HUES64 (cell line): ENCODE data around the gene AHCYL1.

Experiments used
- H3K27ac ChIP-seq: 2 replicates; pipeline ENCODE4 v1.7.0; 2013; ENCODE audit warnings: low read depth, low read length, inconsistent platforms
- H3K27me3 ChIP-seq: 2 replicates; pipeline ENCODE4 v1.6.1; 2013; ENCODE audit warnings: mild to moderate bottlenecking, low read length; ENCODE audit not compliant: insufficient read depth
- H3K36me3 ChIP-seq: 2 replicates; pipeline ENCODE4 v1.6.1; 2013; ENCODE audit warnings: mild to moderate bottlenecking, low read length; ENCODE audit not compliant: insufficient read depth
- H3K4me1 ChIP-seq: 2 replicates; pipeline ENCODE4 v1.6.1; 2013; ENCODE audit warnings: mild to moderate bottlenecking, low read length, moderate library complexity; ENCODE audit not compliant: insufficient read depth
- H3K4me3 ChIP-seq: 2 replicates; pipeline ENCODE4 v1.5.1; 2013; ENCODE audit warnings: mild to moderate bottlenecking, low read length, moderate library complexity
- H3K9ac ChIP-seq: 2 replicates; pipeline ENCODE4 v1.6.1; 2013; ENCODE audit warnings: mild to moderate bottlenecking, low read depth, low read length
- H3K9me3 ChIP-seq: 2 replicates; pipeline ENCODE4 v1.6.1; 2013; ENCODE audit warnings: low read depth, low read length; ENCODE audit not compliant: insufficient read depth
- WGBS: fragments of 150-250, 120-280 bp; methylation state at CpG from one replicate; pipeline ENCODE4 v1.1.7; 2013; ENCODE audit warnings: missing lambda C conversion rate; 5-methylcytosine and 5-hydroxymethylcytosine counted together

The AHCYL1 gene

DNA sequence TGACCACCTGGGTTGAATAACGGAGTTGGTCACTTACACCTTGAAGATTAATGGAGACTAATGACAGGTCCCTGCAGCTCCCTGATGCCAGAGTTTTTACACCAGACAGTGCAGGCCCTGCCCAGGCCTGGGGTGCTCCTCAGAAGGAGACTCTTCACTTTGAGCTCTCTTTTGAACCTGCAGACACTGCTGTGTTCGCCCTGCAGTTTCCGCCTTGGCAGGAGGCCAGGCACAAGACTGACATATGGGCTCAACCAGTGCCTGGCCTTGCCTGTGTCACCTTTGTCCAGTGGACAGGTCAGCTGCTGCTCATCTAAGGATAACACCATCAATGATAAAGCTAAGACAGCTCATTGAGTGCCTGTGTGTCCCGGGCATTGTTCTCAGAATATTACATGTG lies 55.1 kb downstream of the AHCYL1 start:
- H3K36me3 ChIP-seq = peaks cover 80% of the 10 kb centered on the region
- H3K4me1 ChIP-seq = peaks cover 5% of the 10 kb centered on the region; the same call in 1 of the 2 replicates
- H3K27ac ChIP-seq = no peak overlapping the region
- no peaks in the 10 kb centered on the region for H3K9me3 ChIP-seq
- no peak overlapping the region for H3K4me3 ChIP-seq
- H3K9ac ChIP-seq = no peak overlapping the region
- H3K27me3 ChIP-seq = no peaks in the 10 kb centered on the region
- WGBS = 95% methylated on average over 4 of the region's 4 CpGs

DNA sequence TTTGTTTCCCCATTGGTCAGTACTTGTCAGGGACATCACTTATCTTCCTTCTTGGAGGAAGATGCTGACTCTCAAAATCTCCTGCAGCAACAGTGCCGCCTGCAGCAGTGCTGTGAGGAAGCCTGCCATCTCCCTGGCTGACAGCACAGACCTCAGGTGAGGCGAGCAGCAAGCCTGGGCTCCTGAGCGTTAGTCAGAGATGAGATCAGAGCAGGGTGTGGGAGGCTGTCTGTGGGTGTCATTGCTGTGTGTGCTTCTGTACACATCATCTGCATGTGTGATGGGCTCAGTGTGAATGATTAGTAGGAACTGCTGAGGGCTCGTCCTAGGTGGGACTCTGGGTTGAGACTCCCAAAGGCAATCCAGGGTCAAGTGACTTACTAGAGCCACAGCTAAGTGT lies 56.0 kb downstream of the AHCYL1 start:
- Histone ChIP-seq H3K9me3 (no peaks in the 10 kb centered on the region), H3K36me3 (peaks cover 89% of the 10 kb centered on the region), H3K4me1 (peaks cover 4% of the 10 kb centered on the region; the same call in 1 of the 2 replicates), H3K27ac (no peak overlapping the region), H3K27me3 (no peaks in the 10 kb centered on the region), H3K4me3 (no peak overlapping the region), H3K9ac (no peak overlapping the region)
- 94% methylated on average over 4 of the region's 4 CpGs for WGBS

DNA sequence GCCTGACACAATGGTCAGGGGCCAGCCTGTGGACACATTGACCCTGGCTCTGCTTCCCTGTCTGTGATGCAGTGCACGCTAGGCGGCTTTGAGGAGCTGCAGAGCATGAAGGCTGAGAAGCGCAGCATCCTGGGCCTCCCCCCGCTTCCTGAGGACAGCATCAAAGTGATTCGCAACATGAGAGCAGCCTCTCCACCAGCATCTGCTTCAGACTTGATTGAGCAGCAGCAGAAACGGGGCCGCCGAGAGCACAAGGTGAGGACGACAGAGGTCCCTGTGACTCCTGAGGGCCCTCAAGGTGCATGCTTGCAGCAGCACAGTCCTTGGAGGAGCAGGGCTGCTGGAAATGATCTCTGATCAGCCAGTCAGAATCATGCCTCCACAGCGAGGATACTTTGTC lies 58.5 kb downstream of the AHCYL1 start:
- H3K9ac ChIP-seq = no peak overlapping the region
- H3K36me3 ChIP-seq = peaks cover 98% of the 10 kb centered on the region
- no peaks in the 10 kb centered on the region for H3K4me1 ChIP-seq
- H3K9me3 ChIP-seq = no peaks in the 10 kb centered on the region
- no peak overlapping the region for H3K27ac ChIP-seq
- no peak overlapping the region for H3K4me3 ChIP-seq
- H3K27me3 ChIP-seq = no peaks in the 10 kb centered on the region
- 96% methylated on average over 10 of the region's 10 CpGs for WGBS

DNA sequence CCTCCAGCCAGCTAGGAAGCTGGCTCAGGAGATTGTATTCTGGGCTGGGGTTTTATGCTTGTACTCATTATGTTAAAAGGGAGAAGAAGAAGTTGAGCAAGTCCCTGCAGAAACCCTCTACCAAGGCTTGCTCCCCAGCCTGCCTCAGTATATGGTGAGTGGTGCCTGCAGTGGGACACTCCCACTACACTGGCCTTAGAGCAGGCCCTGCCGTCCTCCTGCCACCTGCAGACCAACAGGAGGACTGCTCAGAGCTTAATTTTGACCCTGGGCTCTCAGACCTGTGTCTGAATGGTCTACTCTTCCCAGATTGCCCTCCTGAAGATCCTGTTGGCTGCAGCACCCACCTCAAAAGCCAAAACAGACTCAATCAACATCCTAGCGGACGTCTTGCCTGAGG lies 62.9 kb downstream of the AHCYL1 start:
- no peak overlapping the region for H3K27ac ChIP-seq

DNA sequence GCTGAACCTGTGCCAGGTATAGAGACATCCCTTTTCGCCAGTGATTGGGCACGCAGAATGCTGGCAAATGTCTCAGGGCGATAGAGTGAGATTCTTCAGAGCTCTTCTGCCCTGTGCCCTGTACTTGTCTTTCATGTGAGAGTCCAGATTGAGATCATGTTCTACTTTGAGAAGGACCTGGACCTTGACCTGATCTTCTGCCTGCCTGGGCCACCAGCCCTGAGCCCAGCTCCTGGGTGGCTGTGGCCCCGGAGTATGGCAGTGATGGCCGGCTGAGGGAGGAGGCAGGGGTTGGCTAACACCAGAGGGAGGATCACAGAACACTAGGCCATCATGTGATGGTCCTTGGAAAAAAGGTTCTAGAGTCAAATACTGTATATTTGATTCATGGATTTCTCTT lies 63.7 kb downstream of the AHCYL1 start:
- H3K36me3 ChIP-seq = peaks cover 98% of the 10 kb centered on the region
- no peaks in the 10 kb centered on the region for H3K4me1 ChIP-seq
- no peaks in the 10 kb centered on the region for H3K9me3 ChIP-seq
- H3K27ac ChIP-seq = no peak overlapping the region
- WGBS = 98% methylated on average over 5 of the region's 5 CpGs
- no peaks in the 10 kb centered on the region for H3K27me3 ChIP-seq
- no peak overlapping the region for H3K9ac ChIP-seq
- H3K4me3 ChIP-seq = no peak overlapping the region

More for the DNA sequence above, 62.9 kb downstream of the AHCYL1 start:
- 90% methylated on average over 3 of the region's 3 CpGs for whole genome bisulfite sequencing
- Histone ChIP-seq H3K36me3 (peaks cover 98% of the 10 kb centered on the region), H3K4me1 (no peaks in the 10 kb centered on the region), H3K9me3 (no peaks in the 10 kb centered on the region), H3K4me3 (no peak overlapping the region), H3K9ac (no peak overlapping the region), H3K27me3 (no peaks in the 10 kb centered on the region)

DNA sequence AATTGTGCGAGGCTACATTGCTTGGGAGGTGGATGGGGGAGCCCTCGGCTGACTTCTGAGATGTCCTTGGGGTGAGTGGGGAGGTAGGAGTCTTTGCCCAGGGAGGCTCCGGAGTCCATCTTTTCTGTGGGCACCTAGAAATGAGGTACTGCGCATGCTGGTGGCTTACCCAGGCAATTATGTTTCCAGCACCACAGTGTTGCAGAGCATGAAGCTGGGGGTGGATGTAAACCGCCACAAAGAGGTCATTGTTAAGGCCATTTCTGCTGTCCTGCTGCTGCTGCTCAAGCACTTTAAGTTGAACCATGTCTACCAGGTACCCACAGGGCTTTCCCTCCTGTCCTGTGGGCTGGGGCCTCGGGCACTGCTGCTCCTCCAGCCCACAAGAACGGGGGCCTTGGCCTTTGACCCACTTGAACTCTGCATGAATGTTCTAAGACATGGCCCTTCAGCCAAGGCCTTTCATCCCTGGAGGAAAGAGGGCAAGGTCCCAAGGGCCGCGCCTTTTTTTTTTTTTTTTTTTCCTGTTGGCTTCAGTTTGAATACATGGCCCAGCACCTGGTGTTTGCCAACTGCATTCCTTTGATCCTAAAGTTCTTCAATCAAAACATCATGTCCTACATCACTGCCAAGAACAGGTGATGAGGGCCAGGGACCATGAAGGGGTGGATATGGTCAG lies 64.5 kb downstream of the AHCYL1 start:
- Histone ChIP-seq H3K27me3 (no peaks in the 10 kb centered on the region), H3K9ac (no peak overlapping the region), H3K36me3 (peaks cover 98% of the 10 kb centered on the region), H3K9me3 (no peaks in the 10 kb centered on the region), H3K4me3 (no peak overlapping the region), H3K4me1 (no peaks in the 10 kb centered on the region), H3K27ac (no peak overlapping the region)
- WGBS = 95% methylated on average over 9 of the region's 9 CpGs

DNA sequence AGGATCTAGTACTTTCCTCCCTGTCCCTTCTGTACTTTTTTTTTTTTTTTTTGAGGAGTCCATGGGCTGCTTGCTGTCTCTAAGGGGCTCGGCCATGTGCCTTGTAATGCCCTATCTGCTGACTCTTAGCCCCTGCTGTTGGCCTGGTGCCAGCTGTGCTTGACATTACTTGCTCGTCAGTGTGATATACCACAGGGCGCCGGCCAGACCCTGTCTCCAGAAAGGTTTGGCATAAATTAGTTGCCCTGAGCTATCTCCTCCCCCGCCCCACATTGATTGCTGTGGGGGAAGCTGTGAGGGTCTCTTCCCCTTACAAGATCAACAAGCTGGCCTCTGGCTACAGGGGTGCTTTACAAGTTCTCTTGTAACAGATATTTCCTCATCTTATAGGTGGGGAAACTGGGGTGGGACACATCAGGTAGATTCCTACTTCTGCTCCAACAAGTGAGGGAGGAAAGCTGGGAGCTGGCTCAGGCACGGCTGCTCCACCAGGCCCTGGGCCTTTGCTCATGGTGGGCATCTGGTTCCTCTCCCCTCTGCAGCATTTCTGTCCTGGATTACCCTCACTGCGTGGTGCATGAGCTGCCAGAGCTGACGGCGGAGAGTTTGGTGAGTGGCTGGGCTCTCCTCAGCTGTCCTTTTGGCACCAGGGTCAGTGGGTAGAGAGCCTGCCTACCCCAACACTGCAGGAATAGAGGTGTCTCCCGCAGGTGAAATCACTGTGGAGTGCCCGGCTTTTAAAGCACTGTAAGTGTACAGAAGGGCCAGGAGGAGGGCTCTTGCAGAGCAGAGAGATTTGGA lies 65.4 kb downstream of the AHCYL1 start:
- no peaks in the 10 kb centered on the region for H3K9me3 ChIP-seq
- no peak overlapping the region for H3K9ac ChIP-seq
- no peak overlapping the region for H3K27ac ChIP-seq
- H3K4me1 ChIP-seq = no peaks in the 10 kb centered on the region
- H3K27me3 ChIP-seq = no peaks in the 10 kb centered on the region
- H3K36me3 ChIP-seq = peaks cover 98% of the 10 kb centered on the region
- whole genome bisulfite sequencing = 94% methylated on average over 11 of the region's 11 CpGs
- no peak overlapping the region for H3K4me3 ChIP-seq

DNA sequence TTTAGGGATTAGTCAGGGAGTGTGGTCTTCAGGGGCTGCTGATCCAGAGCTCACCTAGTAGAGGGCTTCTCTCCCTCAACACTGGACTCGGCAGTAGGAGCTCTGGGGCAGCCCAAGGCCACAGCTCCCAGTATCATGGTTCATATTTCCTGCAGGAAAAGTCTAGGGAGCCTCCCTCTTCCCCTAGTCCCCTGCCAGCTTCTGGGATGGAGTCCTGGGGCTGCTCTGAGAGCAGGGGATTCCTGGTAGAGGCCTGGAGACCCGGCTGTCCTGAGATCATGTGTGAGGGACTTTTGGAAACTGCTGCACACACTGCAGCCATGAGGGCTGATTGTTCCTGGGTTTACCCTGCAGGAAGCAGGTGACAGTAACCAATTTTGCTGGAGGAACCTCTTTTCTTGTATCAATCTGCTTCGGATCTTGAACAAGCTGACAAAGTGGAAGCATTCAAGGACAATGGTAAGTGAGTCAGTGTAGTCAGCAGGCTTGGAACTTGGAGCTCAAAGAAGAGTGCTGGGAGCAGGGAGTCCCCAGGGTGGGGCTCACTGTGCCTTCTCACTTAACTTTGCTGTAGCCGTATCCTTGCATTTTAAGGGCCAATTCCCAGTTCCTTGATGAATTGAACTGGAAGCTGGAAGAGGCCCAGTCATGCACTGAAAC lies 66.2 kb downstream of the AHCYL1 start:
- H3K36me3 ChIP-seq = peaks cover 98% of the 10 kb centered on the region
- 89% methylated on average over 4 of the region's 4 CpGs for WGBS
- no peaks in the 10 kb centered on the region for H3K4me1 ChIP-seq
- no peaks in the 10 kb centered on the region for H3K9me3 ChIP-seq
- no peak overlapping the region for H3K27ac ChIP-seq
- no peak overlapping the region for H3K4me3 ChIP-seq
- no peak overlapping the region for H3K9ac ChIP-seq
- H3K27me3 ChIP-seq = no peaks in the 10 kb centered on the region

DNA sequence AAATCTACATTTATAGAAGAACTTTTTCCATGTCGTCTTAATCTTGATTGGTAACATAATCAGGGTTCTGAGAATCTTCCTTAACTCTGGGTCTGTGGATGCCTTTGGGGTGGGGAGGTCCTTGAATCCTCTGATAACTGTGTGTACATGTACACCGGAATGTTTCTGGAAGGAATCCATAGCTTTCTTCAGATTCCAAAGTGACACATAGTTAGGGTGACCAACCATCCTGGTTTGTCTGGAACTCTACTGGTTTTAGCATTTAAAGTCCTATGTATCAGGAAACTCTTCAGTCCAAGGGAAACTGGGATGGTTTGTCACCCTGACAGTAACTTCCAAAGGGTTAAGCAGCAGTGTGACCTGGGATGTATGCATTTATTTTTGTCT lies 66.7 kb downstream of the AHCYL1 start:
- Histone ChIP-seq H3K9ac (no peak overlapping the region), H3K27me3 (no peaks in the 10 kb centered on the region), H3K4me1 (no peaks in the 10 kb centered on the region), H3K9me3 (no peaks in the 10 kb centered on the region), H3K36me3 (peaks cover 98% of the 10 kb centered on the region), H3K27ac (no peak overlapping the region), H3K4me3 (no peak overlapping the region)
- 96% methylated on average over 2 of the region's 2 CpGs for WGBS

DNA sequence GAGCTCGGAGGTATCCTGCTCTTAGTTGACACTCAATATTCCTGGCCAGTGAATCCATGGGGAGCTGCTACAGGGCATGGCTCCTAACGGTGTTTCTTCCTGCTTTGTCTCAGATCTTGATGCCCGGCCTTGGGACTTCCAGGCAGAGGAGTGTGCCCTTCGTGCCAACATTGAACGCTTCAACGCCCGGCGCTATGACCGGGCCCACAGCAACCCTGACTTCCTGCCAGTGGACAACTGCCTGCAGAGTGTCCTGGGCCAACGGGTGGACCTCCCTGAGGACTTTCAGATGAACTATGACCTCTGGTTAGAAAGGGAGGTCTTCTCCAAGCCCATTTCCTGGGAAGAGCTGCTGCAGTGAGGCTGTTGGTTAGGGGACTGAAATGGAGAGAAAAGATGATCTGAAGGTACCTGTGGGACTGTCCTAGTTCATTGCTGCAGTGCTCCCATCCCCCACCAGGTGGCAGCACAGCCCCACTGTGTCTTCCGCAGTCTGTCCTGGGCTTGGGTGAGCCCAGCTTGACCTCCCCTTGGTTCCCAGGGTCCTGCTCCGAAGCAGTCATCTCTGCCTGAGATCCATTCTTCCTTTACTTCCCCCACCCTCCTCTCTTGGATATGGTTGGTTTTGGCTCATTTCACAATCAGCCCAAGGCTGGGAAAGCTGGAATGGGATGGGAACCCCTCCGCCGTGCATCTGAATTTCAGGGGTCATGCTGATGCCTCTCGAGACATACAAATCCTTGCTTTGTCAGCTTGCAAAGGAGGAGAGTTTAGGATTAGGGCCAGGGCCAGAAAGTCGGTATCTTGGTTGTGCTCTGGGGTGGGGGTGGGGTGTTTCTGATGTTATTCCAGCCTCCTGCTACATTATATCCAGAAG lies 69.2 kb downstream of the AHCYL1 start:
- Histone ChIP-seq H3K9ac (no peak overlapping the region), H3K27me3 (no peaks in the 10 kb centered on the region), H3K36me3 (peaks cover 98% of the 10 kb centered on the region), H3K27ac (no peak overlapping the region), H3K4me3 (no peak overlapping the region), H3K9me3 (no peaks in the 10 kb centered on the region), H3K4me1 (no peaks in the 10 kb centered on the region)
- 89% methylated on average over 15 of the region's 16 CpGs for WGBS
